ENCODE measurements around the gene SLC2A2.
"Not testable (repeated sequence)": the region's sequence is repeated elsewhere in the genome, so short reads cannot be mapped to it uniquely, and the experiment has no call there.

The SLC2A2 gene

DNA sequence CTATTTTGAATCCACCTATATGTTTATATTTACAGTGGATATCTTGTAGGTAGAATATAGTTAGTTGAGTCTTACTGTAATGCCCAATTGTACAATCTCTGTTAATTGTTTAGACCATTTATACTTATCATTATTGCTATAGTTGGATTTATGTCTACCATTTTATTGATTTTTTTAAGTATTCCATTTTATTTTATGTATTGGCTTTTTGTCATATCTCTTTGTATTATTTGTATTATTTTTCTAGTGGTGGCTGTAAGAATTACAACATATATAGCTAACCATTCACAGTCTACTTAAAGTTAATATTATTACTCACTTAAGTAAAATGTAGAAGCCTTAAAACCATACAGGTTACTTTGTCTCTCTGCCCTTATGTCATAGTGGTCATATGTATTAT, 46.1 kb downstream of the SLC2A2 start:
- DNase-seq: no peak

DNA sequence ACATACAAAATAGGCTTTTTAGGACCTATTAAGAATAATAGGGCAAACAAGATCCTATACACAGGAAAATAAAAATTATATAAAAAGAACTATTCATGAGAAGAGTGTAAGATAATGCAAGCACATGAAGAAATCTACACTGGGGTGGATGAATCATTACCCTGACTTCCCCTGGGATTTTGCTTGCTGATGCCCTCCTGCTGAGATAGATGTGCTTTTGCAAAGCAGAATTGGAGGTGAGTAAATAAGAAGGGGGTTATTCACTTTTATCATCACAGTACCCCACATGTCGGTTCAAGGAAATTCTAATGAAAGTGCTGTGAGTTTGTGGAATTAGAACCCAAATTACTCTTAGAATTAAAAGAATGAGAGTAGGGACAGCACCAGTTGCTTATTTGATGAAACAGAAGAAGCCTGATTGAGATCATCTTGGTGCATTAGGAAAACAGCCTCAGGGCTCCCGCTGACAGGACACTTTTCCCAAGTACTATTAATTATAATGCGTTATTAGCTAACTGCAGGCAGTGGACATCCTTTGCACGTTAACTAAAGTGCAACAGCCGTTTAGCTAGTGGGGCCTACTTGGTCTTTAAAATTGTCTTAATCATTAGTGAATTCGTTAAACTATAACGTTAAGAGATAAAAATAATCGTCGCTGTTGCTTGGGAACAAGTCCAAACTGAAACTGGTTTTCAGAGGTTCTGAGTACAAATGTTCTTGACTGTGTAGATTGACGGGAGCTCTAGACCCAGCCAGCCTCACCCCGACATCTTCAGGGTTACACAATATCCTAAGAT, 48.4 kb downstream of the SLC2A2 start:
- DNase-seq: no peak

DNA sequence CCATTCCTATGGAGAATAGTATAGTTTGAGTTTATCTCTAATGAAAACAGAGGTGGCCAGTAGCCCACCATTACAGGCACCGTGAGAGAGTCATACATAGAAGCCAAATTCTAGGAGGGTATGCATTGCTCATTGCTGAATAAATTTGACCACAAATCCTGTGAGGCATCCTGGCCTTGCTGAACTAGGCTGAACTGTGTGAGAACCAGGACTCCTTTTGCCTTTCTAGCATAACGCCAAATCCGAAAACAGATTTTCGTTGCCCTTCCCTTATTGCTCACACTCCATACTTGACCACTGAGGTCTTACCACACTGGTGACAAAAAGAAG, 50.4 kb downstream of the SLC2A2 start:
- DNase-seq: no peak

DNA sequence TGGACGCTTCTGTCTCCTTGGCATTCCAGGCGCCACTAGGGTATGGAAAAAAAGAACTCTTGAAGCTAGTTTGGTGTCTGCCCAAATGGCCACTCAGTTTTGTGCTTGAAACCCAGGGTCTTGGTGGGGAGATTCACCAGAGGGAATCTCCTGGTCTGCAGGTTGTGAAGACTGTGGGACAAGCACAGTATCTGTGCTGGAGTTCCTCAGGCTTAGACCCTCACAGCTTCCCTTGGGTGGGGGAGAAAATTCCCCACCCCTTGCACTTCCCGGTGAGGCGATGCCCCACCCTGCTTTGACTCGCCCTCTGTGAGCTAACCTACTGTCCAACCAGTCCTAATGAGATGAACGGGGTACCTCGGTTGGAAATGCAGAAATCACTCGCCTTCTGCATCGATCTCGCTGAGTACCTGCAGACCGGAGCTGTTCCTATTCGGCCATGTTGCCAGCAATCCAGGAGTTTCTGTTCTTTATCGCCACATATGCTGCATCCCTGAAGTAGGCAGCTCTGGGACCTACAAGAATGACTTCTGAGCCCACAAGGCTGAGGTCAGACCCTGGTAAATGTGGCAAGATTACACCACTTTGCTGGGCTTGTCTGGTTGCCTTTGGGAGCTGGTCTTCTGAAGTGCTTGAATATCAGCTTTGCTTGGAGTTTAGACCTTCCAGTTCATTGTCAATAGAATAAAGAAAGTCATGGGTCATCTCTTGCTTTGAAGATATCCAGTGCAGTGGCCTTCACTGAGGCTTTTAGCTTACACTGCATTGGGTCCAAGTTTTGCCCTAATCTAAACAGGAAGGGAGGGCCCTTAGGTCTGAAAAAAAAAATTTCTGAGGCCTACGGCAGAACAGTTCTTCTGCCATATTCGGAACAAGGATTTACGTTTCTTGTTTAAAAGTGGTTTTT, 51.0 kb downstream of the SLC2A2 start:
- DNase-seq: no peak

DNA sequence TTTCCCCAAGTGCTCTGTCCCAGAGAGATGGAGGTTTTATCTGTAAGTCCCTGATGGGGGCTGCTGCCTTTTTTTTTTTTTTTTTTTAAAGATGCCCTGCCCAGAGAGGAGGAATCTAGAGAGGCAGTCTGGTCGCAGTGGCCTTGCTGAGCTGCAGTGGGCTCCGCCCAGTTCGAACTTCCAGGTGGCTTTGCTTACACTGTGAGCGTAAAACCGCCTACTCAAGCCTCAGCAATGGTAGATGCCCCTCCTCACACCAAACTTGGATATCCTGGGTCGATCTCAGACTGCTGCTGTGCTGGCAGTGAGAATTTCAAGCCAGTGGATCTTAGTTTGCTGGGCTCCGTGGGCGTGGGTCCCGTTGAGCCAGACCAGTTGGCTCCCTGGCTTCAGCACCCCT, 51.6 kb downstream of the SLC2A2 start:
- no peak for DNase-seq

DNA sequence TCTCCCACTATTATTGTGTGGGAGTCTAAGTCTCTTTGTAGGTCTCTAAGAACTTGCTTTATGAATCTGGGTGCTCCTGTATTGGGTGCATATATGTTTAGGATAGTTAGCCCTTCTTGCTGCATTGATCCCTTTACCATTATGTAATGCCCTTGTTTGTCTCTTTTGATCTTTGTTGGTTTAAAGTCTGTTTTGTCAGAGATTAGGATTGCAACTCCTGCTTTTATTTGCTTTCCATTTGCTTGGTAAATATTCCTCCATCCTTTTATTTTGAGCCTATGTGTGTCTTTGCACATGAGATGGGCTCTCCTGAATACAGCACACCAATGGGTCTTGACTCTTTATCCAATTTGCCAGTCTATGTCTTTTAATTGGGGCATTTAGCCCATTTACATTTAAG, 53.6 kb downstream of the SLC2A2 start:
- DNase-seq: not testable (repeated sequence)

DNA sequence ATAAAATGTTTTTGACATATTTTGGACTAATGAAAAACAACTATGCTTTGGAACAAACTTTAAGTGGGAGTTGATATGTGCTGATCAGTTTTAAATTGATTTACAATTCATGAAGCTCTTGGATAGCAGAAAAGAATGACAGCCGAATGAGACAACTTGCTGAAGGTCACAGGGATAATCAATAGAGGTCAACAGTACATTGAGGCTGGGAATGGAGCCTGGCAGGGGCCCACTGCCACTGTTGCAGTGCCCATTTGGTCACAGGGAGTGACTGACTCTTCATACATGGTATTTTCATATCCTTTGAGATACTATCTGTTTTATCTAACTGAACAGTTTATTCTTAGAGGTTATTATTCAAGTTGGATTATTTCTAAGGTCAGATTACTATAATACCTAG, 59.4 kb downstream of the SLC2A2 start:
- no peak for DNase-seq

DNA sequence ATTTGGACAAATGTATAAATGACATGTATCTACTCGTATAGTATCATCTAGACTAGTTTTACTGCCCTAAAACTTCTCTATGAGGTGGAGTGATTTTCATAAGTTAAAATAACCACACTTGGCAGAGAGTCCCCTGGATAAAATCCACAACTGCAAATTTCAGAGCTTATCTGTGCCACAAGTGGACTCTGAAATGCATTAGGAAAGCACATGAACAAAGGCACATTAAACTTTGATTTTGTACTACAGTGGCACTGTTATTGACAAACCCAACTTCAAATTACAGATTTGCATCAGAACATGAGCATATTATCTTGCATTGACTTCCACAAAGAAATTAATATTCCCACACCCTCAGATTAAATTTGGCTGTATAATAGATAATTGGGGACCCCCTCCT, 60.0 kb downstream of the SLC2A2 start:
- no peak for DNase-seq

DNA sequence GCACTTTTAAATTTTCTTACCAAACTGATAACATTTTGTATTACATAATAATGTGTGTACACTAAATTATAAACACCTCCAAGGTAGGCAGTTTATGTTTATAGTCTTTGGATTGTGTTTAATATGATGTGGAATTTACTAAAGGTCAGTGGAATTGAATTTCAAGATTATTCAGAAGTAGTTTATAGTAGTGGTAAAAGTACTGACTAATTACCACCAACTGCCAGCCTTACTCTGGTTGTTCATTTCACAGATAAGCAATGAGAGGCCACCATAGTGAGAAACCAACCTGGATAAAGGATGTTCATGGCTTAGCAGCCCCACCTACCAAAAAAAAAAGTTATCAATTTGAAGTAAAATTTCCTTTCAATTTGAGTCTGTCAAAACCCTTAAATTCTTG, 64.1 kb downstream of the SLC2A2 start:
- no peak for DNase-seq

DNA sequence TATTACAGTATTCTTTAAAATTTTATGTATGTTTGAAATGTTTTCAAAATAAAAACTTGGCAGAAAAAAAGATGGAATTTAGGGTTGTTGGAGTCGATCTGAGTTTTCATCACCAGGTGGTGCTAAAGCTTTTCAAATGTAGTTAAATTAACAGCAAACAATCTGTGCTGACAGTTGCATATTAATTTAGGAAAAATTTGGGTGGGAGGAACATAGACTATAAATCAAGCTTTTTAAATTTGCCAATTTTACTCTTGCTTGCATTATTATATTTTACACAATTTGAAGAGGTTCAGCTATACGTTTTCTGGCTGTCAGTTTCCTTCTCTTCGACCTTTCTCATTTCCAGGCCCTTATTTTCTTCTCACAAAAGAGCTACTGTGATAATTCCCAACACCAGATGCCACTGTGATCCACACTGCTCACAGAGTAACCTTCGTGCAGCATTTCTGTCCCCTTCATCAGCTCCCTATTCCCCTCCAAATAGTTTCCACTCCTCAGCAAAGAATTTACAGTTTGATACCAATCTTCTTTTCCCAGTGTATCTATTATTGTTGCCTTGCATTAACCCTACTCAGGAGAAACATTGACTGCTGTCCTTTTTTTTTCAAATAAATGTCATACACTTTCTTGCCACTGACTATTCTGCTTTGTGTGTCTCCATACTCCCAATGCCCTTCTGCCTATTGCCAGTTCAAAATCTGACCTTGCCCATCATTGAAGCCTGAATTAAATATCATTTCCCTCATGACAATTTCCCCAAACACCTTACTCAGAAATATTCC, 64.7 kb downstream of the SLC2A2 start:
- peak; percentile 14 for DNase-seq

DNA sequence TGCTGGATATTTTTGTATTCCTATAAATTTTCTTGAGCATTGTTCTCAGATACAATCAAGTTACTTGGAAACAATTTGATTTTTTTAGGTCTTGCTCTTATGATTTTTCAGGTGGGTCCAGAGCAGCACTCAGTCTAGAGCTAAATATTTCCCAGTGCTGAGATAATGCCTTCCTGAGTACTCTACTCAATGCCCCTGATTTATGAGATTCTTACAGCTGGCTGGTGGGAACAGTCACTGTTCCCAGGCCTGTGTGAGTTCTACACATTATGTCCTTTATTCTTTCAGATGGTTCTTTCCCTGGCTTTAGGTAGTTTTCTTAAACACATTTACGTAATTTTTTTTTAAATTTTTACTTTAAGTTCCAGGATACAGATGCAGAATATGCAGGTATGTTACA, 67.1 kb downstream of the SLC2A2 start:
- no peak for DNase-seq

DNA sequence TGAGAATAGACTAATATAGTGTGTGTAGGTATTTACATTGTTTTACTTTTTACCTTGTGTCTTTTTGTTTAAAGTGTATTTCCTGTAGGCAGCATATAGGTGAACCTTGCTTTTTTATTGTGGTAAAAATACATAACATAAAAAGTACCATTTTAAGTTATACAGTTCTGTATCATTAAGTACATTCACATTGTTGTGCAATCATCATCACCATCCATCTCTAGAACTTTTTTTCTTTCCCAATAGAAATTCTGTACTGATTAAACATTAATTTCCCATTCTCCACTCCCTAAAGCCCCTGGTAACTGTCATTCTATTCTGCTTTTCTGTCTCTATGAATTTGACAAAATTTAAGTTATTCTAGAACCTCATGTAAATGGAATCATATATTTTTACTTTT, 69.9 kb downstream of the SLC2A2 start:
- no peak for DNase-seq

DNA sequence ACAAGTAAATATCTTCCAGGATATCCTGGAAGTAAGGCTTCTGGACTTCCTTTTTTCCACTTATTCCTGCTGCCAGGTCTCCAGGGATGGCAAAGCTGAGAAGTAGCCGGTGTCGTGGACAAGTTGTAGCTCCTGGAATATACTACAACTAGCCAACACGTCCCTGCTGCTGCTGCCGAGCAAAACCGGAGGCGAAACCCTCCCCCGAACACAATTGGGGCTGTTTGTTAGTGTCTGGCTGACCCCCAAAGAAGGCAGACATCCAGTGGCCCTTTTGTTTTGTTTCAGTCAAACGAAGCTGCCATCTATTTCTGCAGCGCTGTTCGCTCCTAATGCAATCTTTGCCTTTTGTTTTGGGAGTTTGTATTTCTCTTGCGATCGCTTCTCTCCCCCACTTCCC, 72.8 kb downstream of the SLC2A2 start:
- no peak for DNase-seq

DNA sequence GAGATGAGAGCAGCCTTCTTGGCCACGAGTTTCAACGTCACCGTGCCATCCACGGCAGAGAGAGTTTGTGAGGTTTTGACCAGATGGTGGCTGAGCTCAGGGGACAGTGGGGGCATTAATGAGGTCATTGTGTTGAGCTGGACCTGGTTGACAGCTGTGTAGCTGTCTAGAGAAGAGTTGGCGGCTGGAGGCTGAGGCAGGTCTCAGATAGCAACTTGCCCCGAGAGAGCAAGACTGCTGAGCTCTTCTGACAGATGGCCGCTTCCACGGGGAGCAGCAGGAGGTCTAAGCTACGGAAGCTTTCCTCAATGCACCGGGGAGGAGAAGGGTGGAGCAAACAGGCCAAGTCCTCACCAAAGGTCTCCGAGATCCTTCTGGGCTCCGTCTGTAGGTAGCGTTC, 73.3 kb downstream of the SLC2A2 start:
- DNase-seq: no peak

DNA sequence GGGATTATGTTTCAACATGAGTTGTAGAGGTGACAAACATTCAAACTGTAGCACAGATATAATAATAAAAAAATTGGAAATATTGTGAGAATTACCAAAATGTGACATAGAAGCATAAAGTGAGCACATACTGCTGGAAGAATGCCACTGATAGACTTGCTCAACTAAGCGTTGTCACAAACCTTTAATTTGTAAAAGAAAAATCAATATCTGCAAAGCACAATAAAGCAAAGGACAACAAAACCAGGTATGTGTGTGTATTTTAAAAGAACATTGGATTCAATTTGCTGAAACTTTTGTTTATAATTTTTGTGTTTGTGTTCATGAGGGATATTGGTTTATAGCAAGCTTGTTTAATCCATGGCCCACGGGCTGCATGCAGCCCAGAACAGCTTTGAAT, 77.3 kb downstream of the SLC2A2 start:
- no peak for DNase-seq

DNA sequence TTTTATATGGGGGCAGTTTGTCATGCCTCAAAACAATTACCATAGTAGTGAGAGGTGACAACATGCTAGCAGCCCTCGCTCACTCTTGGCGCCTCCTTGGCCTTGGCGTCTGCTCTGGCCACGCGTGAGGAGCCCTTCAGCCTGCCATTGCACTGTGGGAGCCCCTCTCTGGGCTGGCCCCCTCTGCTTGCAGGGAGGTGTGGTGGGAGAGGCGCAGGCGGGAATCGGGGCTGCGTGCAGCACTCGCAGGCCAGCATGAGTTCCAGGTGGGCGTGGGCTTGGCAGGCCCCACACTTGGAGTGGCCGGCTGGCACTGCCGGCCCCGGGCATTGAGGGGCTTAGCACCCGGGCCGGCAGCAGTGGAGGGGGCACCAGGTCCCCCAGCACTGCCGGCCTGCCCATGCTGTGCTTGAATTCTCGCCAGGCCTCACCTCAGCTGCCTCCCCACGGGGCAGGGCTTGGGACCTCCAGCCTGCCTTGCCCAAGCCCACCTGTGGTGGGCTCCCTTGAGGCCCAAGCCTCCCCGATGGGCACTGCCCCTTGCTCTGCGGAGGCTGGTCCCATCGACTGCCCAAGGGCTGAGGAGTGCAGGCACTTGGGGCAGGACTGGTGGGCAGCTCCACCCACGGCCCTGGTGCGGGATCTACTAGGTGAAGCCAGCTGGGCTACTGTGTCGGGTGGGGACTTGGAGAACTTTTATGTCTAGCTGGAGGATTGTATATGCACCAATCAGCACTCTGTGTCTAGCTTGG, 79.3 kb downstream of the SLC2A2 start:
- DNase-seq: no peak
